ENCODE measurements around the gene ANGEL1.

The ANGEL1 gene

GRCh38 chr14:76814726-76815645 lies 2.3 kb upstream of the ANGEL1 start:
- no peak for DNase-seq

- no peak for DNase-seq
These were observed 625 bp downstream of the ANGEL1 start for GRCh38 chr14:76812093-76812421.

DNA sequence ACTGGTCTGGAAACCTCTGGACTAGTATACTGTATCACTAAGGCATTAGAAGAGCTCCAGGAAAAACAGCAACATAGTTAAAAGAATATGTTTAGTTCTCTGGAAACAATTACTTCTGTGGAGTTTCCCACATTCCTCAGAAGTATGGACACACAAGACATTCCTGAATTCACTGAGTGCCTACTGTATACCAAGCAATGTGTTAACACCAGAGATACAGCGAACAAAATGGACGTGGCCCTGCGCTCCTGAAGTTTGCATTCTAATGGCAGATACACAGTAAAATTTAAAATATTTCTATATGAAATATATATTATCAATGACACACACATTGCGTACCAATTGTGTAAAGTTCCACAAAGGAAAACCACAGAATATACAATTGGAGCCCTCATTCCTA lies 1.1 kb downstream of the ANGEL1 start:
- peak; percentile 21 for DNase-seq

DNA sequence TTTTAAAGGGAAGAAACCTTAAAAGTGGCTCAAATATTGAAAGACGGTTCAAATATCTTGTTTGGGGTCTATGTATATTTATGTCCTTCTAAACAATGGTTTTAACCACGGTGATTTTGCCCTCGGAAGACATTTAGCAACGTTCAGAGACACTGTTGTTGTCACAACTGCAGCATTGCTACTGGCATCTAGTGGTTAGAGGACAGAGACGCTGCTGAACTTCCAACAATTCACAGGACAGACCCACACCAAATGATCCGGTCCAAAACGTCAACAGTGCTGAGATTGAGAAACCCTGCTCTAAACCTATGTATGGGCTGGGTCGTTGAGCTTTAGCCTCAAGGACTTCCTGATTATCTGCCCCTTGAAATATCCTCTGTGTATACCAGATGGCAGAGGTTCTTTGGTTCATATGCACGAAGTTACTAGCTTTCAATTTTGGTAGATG lies 1.7 kb downstream of the ANGEL1 start:
- peak; percentile 33 for DNase-seq

- DNase-seq: no peak
These were observed 2.2 kb downstream of the ANGEL1 start for GRCh38 chr14:76810525-76810924.

DNA sequence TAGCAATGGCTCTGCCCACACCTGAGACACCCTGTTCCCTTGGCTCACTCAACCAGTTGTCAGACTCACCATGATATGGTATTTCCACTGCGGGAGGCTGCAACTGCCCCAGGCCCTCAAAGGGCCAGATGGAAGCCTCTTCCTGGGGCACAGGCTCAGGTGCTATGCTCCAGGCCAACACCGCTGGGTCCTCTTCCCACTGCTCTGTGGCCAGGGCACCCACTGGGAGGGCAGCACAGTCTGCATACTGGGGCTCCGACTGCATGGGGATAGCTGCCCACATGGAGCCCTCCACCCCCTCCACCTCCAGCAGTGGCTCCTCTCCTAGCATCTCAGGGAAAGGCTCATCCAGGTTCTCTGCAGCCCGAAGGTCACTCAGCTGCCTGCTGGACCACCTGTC lies 3.7 kb downstream of the ANGEL1 start:
- DNase-seq: no peak

DNA sequence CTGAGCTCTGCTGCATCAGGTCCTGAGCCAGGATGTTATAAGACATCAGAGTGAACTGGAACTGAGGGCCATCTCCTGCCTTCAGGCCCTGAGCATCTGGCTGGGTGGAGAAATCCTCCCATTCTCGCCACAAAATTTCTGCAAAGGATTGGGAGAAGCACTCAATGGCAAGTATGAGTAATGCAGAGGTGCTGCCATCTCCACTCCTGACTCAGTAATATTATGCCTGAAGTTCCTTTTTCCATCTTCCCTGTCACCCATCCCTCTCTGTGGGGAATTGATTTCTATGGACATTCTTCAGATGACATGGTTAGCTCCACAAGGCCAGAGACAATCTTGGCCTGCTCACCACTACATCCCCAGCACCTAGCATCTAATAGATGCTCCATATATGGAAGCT lies 4.7 kb downstream of the ANGEL1 start:
- DNase-seq: no peak

- DNase-seq: no peak
These were observed 6.2 kb downstream of the ANGEL1 start for GRCh38 chr14:76806446-76806845.

GRCh38 chr14:76793956-76794355 lies 18.7 kb downstream of the ANGEL1 start:
- no peak for DNase-seq

DNA sequence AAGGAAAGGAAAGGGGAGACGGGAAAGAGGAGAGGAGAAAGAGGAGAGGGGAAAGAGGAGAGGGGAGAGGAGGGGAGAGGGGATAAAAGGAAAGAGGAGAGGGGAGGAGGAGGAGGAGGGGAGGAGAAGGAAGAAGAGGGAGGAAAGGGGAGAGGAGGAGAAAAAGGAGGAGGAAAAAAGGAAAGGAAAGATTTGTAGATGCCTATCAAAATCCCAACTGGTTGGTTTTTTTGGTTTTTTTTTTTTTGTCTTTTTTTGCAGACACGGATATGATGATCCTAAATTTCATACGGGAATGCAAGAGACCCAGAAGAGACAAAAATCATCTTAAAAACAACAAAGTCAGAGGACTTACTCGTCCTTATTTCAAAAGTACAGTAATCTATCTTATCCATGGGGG lies 19.4 kb downstream of the ANGEL1 start:
- DNase-seq: no peak

GRCh38 chr14:76792422-76792821 lies 20.3 kb downstream of the ANGEL1 start:
- DNase-seq: no peak

GRCh38 chr14:76786601-76787000 lies 26.1 kb downstream of the ANGEL1 start:
- no peak for DNase-seq

- DNase-seq: peak; percentile 77
These were observed 27.8 kb downstream of the ANGEL1 start for GRCh38 chr14:76784881-76785280.

DNA sequence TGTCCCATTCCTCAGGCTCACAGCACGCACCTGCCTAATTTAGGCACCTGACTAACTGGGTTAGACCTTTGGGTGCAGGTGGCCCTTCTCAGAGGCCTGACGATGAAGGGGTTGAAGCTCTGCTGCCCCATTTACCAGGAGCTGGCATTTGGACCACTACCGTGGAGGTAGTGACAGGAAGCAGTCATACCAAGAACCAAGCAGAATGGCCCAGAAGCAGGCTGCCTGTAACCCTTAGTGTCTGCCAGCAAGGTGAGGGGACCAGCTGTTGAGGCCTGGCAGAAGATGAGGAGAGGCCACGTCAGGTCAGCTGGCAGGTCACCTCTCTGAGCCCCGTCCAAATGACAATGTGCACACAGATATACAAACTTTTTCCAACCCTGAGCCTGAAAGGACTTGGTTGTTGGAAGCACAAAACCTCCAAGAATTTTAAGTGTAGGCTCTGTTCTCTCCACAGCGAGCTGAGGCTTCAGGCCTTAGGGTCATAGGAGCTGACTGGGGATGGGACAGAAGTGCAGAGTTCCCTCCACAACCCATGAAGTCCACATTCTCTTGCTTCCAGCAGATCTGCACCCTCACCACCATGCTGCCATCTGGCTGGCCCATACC lies 28.3 kb downstream of the ANGEL1 start:
- DNase-seq: no peak

- no peak for DNase-seq
These were observed 29.7 kb downstream of the ANGEL1 start for GRCh38 chr14:76782885-76783566.

GRCh38 chr14:76782115-76782884 lies 30.4 kb downstream of the ANGEL1 start:
- DNase-seq: no peak

DNA sequence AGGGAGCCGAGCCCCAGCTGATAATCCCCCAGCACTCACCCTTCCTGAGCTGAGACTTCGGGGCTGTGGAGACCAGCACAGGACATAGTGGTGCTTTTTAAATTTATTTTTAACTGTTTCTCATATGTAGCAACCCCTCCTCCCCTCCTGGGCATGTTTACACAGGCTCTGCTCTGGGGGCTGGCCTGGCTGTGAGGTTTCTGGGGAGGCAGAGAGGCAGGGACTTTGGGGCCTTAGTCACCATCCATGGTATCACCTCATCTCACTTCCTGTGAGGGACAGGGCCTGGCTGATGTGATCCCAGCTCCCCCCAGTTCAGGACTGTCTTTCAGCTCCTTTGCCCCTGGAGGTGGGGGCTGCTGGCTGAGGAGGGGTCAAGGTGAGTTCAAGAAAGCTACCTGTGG lies 31.0 kb downstream of the ANGEL1 start:
- DNase-seq: no peak

GRCh38 chr14:76780875-76781647 lies 31.6 kb downstream of the ANGEL1 start:
- DNase-seq: no peak

DNA sequence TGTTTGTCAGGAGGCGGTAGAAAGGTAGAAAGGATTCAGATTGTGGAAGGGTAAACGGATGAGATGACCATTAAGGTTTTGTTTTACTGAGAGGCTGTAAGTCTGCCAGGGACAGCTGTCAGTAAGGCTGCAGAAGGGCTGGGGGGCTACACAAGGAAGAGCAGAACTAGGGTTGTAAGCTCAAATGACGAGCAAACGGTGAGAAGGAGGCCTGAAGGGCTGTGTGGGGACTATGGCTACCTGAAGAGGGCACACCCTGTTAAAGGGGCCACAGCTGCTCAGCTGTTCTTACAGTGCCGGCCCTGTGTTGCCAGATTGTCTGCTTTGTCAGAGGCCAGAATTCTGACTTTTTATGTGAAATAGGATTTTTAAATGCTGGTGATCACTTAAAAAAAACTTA lies 32.3 kb downstream of the ANGEL1 start:
- no peak for DNase-seq

DNA sequence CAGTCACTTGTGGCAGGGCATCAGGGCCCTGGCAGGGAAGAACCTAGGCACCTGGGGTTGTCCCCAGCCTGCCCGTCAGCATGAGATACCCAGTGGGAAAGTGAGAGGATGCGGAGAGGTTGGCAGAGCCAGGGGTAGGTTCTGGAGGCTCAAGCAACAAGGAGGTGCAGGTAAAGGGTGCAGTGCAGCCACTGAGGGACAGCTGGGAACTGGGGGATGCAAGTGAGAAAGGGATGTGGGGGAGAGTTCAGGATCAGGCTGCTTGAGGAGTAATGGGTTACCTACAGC lies 32.7 kb downstream of the ANGEL1 start:
- no peak for DNase-seq

- DNase-seq: no peak
These were observed 33.2 kb downstream of the ANGEL1 start for GRCh38 chr14:76779221-76780057.
